RWPE2 (cell line): ENCODE data around the gene STARD8.

Source experiments
- ATAC-seq: fragments of 200-7000 bp; cut with Tn5 transposase; 3 replicates; pipeline ENCODE4 v1.9.1; 2021; ENCODE audit warnings: low read depth
- DNase-seq: peaks from one replicate; pipeline ENCODE4 v3.0.0-alpha.2; 2020; ENCODE audit warnings: low spot score
- H3K27ac ChIP-seq: fragments of 450-650 bp; 2 replicates; pipeline ENCODE4 v1.5.1; 2017; ENCODE audit warnings: mild to moderate bottlenecking; ENCODE audit not compliant: poor library complexity, severe bottlenecking
- H3K27me3 ChIP-seq: fragments of 250-450 bp; sonication (Bioruptor Pico); 2 replicates; pipeline ENCODE4 v1.5.1; 2021; ENCODE audit warnings: mild to moderate bottlenecking, moderate library complexity; ENCODE audit not compliant: insufficient read depth, poor library complexity, severe bottlenecking
- H3K36me3 ChIP-seq: fragments of 250-450 bp; sonication (Bioruptor Pico); 2 replicates; pipeline ENCODE4 v1.5.1; 2020; ENCODE audit warnings: low read depth, mild to moderate bottlenecking, moderate library complexity
- H3K4me1 ChIP-seq: fragments of 250-450 bp; sonication (Bioruptor Pico); 2 replicates; pipeline ENCODE4 v1.5.1; 2021; ENCODE audit warnings: mild to moderate bottlenecking, moderate library complexity; ENCODE audit not compliant: insufficient read depth, poor library complexity, severe bottlenecking
- H3K4me3 ChIP-seq: fragments of 250-450 bp; sonication (Bioruptor Pico); 2 replicates; pipeline ENCODE4 v1.5.1; 2021; ENCODE audit warnings: mild to moderate bottlenecking, moderate library complexity; ENCODE audit not compliant: severe bottlenecking
- H3K9me3 ChIP-seq: fragments of 250-450 bp; sonication (Bioruptor Pico); 2 replicates; pipeline ENCODE4 v1.5.1; 2021; ENCODE audit warnings: mild to moderate bottlenecking, moderate library complexity; ENCODE audit not compliant: severe bottlenecking
- TF ChIP-seq, protein P1 (sequence below): fragments of 450-650 bp; IDR thresholded peaks from one replicate; pipeline ENCODE4 v1.5.1; 2017; ENCODE audit warnings: mild to moderate bottlenecking, moderate library complexity; ENCODE audit not compliant: poor library complexity, severe bottlenecking

The STARD8 gene

DNA sequence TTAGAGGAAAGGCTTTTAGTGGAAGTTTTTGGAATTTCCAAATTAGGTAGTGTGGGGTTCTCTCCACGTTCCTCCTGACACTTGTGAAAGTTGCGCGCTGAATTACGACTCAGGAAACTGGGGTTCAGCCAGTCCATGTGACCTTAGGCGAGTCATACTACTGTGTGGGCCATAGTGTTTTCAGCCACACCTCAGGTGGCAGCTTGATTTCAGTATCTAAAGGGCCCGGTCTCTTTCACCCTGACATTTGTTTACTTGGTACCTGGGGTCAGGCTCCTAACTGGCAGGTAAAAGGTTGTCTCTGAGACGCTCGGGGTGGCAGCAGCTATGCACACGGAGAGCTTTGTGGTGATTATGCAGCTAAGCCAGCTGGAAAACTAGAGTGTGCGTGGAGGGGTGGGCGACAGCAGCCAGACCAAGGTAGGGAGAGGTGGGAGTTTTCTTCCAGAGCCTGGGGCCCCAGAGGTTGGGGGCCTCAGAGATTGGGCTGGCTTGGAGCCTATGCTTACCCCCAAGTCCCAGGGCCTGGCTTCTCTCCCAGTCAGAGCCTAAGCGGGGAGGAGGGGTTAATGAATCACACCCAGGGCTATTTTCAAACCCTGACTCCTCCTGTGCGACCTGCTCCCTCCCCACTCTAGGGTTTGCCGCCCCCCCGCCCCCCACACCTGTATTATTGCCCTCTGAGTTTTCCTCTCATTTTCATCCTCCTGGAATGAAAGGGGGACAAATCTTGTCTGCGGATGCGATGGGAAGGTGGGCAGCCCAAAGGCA is 47.2 kb downstream of the STARD8 start:
- DNase-seq (no peak), ATAC-seq (no peak)
- TF ChIP-seq, protein P1, sequence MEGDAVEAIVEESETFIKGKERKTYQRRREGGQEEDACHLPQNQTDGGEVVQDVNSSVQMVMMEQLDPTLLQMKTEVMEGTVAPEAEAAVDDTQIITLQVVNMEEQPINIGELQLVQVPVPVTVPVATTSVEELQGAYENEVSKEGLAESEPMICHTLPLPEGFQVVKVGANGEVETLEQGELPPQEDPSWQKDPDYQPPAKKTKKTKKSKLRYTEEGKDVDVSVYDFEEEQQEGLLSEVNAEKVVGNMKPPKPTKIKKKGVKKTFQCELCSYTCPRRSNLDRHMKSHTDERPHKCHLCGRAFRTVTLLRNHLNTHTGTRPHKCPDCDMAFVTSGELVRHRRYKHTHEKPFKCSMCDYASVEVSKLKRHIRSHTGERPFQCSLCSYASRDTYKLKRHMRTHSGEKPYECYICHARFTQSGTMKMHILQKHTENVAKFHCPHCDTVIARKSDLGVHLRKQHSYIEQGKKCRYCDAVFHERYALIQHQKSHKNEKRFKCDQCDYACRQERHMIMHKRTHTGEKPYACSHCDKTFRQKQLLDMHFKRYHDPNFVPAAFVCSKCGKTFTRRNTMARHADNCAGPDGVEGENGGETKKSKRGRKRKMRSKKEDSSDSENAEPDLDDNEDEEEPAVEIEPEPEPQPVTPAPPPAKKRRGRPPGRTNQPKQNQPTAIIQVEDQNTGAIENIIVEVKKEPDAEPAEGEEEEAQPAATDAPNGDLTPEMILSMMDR: no peak
- H3K27ac ChIP-seq: no peak overlapping the region
- H3K36me3 ChIP-seq: no peaks in the 10 kb centered on the region
- no peaks in the 10 kb centered on the region for H3K27me3 ChIP-seq
- no peak overlapping the region for H3K4me3 ChIP-seq
- no peaks in the 10 kb centered on the region for H3K9me3 ChIP-seq
- H3K4me1 ChIP-seq: no peaks in the 10 kb centered on the region

DNA sequence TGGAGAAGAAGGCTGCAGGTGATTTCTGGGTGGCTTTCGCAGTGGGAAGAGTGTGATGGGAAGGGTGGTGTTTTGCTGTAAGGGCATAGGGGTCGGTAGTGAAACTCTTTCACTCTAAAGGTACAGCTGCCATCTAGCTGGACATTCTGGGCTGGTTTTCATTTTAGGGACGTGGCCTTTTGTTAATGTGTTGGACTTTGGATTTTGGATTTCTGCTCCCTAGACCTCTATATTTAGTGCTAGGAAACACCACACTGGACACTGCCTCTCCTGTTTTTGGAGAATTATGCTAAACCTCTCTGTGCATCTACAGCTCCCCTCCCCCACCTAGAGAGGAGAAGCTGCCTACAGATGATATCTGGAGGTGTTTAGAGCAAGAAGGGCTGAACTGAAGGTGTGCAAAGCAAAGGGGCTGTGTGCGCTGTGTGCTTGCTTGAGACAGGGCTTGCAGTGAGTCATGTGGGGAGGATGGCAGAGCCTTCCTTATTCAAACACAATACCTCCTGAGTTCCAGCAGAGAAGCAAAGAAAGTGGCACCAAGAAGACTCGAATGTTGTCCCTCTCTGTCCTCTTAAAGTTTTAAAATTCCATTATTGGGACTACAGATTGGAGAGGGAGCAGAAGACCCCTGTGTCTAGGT is 47.9 kb downstream of the STARD8 start:
- no peak for ATAC-seq
- H3K4me1 ChIP-seq: no peaks in the 10 kb centered on the region

GRCh38 chrX:68696267-68696990 is 49.0 kb downstream of the STARD8 start:
- ATAC-seq: no peak
- H3K9me3 ChIP-seq: no peaks in the 10 kb centered on the region
- TF ChIP-seq, protein P1: no peak
- no peaks in the 10 kb centered on the region for H3K4me1 ChIP-seq
- no peaks in the 10 kb centered on the region for H3K36me3 ChIP-seq
- no peak overlapping the region for H3K27ac ChIP-seq
- no peak for DNase-seq
- no peak overlapping the region for H3K4me3 ChIP-seq
- no peaks in the 10 kb centered on the region for H3K27me3 ChIP-seq

More for the DNA sequence above, 47.9 kb downstream of the STARD8 start:
- no peaks in the 10 kb centered on the region for H3K9me3 ChIP-seq
- no peaks in the 10 kb centered on the region for H3K27me3 ChIP-seq
- TF ChIP-seq, protein P1: no peak
- H3K27ac ChIP-seq: no peak overlapping the region
- no peak for DNase-seq
- H3K4me3 ChIP-seq: no peak overlapping the region
- no peaks in the 10 kb centered on the region for H3K36me3 ChIP-seq

DNA sequence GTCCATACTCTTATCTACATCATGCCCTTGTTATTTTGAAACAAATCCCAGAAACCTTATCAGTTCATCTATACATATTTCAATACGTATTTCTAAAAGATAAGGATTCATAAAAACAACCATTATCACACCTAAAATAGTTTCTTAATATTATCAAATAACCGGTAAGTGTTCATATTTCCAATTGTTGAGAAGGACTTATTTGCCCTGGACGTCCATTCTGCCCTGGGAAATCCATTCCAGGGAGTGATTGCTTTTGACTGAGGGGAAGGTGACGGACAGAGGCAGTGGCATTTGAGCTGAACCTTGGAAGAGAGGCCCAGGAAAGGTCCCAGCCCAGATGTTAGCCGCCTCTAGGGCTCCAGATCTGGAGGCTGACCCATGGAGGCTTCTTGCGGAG is 49.6 kb downstream of the STARD8 start:
- no peaks in the 10 kb centered on the region for H3K36me3 ChIP-seq
- no peaks in the 10 kb centered on the region for H3K27me3 ChIP-seq
- TF ChIP-seq, protein P1: no peak
- no peak overlapping the region for H3K27ac ChIP-seq
- no peak overlapping the region for H3K4me3 ChIP-seq
- no peak for ATAC-seq
- H3K9me3 ChIP-seq: no peaks in the 10 kb centered on the region
- no peaks in the 10 kb centered on the region for H3K4me1 ChIP-seq
- DNase-seq: no peak
